Activated CD8-positive, alpha-beta memory T cell treated with anti-CD3 and anti-CD28 coated beads, Interleukin-2, amount 50 U/mL, for 4 hours (primary cell): Measurements from ENCODE around the gene CNTN5.
"Not testable (repeated sequence)": the region's sequence is repeated elsewhere in the genome, so short reads cannot be mapped to it uniquely, and the experiment has no call there.

Experiments
- DNase-seq: peaks from one replicate; pipeline ENCODE4 v3.0.0-alpha.2; 2020

CNTN5 gene

DNA sequence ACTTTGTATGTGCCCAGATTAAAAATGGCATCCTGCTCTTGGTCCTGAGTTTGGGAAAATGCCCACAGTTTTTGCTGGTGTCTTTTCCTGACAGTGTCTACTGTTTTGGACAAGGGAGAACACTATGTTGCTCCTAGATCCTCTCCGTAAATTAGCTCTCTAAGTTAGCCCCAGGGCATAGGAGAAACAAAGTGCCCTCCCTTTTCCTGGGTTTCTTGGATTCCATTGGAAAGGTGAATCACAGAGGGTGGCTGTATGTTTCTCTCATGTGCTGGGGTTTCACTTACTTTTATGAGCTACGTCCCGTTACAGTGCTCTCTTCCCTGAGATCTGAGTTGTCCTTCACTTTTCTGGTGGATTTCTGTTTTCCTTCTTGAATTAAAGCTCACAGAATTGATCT lies 782.8 kb downstream of the CNTN5 start:
- no peak for DNase-seq

DNA sequence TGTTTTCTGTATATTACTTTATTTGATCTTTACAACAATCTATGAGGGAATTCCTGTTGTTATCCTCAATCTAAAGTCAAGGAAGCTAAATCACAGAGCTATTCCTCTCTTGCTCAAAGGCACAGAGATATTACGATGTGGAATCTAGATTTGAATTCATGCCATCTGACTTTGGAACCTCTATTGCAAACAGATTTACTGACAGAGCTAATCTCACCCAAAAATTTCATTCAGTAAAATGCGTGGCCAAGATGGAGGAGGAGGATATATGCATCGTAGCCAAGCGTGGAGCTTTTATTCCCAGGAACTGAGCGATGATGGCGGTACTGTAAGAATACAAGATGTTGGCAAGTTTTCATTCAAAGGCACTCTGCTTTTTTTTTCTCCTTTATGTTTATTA lies 791.8 kb downstream of the CNTN5 start:
- no peak for DNase-seq

DNA sequence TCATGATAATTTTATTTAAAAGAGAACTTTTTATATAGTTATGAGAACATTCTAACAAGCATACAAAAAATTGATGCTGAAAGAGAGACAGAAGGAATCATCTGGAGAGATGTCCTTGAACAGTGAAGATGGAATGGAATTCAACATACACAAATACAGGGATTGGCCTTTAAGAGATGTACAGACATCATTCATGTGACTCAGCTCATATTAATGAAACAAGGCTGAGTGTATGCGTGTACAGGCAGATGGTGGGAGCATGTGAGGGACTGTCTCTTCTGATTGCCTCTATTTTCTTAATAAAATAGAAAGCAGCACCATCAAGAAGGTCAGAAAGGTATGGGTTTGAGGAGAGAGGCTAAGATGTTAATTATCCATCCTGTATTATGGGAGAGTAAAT lies 793.3 kb downstream of the CNTN5 start:
- no peak for DNase-seq

DNA sequence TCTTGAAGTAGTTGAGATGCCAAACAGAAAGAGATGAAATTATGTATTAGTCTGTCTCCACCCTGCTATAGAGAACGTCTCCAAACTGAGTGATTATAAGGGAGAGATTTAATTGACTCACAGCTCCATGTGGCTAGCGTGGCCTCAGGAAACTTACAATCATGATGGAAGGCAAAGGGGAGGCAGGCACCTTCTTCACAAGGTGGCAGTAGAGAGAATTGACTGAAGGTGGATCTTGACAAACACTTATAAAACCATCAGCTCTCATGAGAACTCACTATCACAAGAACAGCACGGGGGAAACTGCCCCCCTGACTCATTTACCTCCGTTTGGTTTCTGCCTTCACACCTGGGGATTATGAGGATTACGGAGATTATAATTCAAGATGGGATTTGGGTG lies 794.0 kb downstream of the CNTN5 start:
- no peak for DNase-seq

DNA sequence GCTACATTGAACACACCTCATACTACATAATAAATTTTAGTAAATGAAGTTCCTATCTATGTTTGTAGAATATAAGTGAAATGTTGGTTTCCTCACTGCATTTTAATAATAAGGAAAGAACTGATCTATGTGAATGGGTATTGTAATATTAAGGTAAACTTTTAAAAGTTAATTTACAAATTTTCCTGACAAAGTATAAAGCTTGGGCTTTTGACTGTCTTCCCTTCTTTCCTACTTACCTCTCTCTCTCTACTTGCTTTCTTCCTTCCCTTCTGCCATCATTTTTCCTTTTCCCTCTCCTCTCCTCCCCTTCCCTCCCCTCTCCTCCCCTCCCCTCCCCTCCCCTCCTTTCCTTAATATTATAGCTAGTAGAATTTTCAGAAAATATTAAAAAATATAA lies 798.2 kb downstream of the CNTN5 start:
- no peak for DNase-seq

DNA sequence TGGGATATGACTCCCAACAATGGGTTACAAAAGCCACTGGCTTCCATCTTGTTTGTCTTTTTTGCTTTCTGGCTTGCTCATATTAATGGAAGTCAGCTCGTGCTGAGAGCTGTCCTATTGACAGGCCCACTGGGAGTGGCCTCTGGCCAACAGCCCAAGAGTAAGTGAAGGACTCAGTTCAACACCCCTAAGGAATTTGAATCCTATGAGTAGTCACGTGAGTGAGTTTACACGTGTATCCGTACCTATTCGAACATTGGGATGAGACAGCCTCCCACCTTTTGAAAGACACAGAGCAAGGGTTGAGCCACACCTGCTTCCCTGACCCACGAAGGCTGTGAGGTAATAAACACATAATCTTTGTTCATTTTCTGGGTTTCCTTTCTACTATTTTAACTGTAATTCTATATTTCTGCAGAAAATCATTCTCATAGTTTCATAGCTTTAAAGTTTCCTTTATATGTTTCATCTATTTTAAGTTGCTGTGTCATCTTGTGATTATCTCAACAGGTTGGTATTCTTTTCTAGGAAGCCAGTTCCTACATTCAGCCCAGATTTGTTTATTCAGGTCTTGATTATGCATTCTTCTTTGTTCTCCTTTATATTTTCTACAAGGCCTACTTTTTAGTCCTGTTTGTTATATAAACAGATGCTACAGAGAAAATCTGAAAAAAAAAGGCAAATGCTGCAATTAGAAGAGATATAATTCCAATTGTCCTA lies 802.3 kb downstream of the CNTN5 start:
- no peak for DNase-seq

DNA sequence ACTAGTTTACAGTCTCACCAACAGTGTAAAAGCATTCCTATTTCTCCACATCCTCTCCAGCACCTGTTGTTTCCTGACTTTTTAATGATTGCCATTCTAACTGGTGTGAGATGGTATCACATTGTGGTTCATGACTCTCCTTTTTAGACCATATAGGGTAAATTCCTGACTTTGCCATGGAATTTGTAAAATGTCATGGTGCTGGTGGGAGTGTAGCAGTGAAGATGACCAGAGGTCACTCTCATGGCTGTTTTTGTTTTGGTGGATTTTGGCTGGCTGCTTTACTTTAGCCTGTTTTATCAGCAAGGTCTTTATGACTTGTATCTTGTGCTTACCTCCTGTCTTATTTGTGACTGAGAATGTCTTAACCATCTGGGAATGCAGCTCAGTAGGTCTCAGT lies 816.0 kb downstream of the CNTN5 start:
- not testable (repeated sequence) for DNase-seq

DNA sequence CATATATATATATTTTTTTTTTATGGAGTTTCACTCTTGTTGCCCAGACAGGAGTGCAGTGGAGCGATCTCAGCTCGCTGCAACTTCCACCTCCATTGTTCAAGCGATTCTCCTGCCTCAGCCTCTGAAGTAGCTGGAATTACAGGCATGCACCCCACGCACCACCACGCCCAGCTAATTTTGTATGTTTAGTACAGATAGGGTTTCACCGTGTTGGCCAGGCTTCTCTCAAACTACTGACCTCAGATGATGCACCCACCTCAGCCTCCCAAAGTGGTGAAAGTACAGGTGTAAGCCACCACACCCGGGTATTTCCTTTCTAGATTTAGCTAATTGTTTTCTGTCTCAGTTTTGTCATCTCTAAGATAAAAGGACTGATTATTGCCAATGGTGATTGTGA lies 821.1 kb downstream of the CNTN5 start:
- no peak for DNase-seq

DNA sequence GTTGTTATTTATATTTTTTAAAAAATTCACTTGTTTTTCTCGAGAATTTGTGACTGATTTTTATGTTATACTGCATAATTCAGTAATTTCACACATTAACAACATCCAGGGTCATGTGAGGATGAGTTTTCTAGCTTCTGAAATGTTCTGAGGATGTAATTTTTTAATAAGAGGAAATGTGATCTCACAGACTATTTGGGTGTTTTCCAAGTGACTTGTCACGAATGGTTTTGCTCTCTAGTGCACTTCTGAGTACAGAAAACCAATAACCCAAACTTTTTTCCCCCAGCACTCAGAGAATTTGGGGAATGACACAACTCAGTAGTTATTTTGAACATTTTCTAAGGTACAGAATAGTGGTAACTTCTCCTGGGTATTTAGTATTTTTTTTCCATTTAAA lies 845.2 kb downstream of the CNTN5 start:
- DNase-seq = no peak

DNA sequence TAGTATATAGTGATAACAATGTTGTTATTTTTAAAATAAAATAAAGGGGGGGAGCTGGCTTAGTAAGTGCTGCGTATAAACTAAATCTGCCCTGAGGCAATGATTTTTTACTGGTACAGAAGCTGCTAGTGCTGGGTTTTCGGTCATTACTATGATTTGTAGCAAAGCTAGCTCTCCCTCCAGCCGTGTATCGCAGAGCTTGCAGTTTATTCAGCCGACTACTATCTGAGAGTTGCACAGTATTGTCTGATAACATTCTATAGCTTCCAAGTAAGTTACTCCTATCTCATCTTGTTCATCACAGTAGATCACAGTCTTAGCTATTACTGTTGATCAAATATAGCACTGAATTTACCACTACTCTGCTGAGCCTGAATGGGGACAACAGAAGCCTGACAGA lies 860.9 kb downstream of the CNTN5 start:
- DNase-seq = no peak

DNA sequence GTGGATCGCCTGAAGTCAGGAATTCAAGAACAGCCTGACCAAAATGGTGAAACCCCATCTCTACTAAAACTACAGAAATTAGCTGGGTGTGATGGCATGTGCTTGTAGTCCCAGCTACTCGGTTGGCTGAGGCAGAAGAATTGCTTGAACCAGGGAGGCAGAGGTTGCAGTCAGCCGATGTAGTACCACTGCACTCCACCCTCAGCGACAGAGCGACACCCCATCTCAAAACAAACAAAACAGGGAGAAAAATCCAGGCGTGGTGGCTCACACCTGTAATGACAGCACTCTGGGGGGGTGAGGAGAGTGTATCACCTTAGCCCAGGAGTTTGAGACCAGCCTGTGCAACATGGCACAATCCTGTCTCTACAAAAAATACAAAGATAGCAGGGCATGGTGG lies 864.0 kb downstream of the CNTN5 start:
- DNase-seq = no peak

DNA sequence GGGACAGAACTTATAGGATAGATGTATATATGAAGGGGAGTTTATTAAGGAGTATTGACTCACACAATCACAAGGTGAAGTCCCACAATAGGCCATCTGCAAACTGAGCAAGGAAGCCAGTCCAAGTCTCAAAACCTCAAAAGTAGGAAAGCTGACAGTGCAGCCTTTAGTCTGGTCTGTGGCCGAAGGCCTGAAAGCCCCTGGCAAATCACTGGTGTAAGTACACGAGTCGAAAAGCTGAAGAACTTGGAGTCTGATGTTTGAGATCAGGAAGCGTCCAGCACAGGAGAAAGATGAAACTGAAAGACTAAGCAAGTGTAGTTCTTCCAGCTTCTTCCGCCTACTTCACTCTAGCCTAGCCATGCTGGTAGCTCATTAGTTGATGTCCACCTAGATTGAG lies 866.7 kb downstream of the CNTN5 start:
- no peak for DNase-seq

DNA sequence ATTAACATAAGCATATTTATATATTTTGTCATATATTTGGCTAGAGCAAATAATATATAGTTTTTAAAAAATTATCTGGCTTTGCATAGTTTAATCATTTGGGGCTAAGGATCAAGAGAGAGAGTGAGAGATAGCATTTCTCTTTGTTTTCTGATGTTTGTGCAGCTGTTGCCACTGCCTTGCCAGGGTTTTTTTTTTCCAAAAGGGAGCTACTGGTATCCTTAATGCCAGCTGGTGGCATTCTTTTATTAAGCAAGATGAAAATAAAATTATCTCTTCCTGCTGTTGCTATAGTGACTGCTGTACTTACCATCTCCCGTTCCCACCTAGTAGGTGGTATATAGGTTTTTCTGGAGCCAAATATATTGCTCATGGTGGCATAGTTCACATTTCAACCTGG lies 873.1 kb downstream of the CNTN5 start:
- DNase-seq = no peak

DNA sequence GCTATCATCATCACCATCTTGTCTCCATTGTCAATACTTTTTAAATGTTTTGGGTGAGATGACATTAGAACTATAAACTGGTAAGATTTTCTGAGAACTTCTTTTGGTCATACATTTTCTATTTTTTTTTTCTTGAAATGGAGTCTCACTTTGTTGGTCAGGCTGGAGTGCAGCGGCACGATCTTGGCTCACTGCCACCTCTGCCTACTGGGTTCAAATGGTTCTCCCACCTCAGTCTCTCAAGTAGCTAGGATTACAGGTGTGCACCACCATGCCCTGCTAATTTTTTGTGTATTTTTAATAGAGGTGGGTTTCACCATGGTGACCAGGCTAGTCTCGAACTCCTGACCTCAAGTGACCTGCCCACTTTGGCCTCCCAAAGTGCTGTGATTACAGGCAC lies 880.4 kb downstream of the CNTN5 start:
- no peak for DNase-seq

DNA sequence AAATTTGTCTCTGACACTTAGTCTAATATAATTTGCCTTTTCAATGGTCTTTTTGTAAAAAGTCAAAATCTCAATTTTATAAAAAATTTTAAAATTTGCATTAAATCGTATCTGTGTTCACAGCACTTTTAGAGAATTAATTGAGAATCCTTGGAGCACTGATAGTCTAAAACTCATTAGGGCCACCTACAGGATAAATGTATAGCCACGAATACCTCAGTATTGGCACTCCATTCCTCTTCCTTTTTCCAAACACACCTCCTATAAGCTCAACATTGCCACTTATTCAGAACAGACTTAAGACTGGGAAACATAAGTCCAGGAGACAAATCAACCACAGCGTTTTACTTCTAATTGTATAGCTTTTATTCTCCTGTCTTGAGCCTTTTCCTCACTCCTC lies 890.4 kb downstream of the CNTN5 start:
- DNase-seq = no peak

DNA sequence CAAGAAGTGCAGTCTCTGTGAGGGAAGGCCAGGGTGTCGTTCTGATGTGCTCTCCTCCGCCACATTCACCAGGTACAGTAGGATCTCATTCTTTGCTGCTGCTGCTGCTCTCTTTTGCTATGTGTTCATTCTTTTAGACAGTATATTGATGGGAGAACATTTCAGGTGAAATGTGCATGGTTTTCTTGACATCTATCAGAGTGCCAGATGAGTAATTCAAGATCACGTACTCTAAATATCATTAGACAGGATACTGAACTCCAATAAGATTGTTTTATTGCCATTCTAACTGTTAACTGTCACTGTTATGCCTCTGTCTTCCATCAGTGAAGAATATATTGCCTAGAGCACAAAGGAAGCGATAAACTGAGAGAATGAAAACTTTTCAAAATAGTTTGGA lies 895.3 kb downstream of the CNTN5 start:
- DNase-seq = no peak

DNA sequence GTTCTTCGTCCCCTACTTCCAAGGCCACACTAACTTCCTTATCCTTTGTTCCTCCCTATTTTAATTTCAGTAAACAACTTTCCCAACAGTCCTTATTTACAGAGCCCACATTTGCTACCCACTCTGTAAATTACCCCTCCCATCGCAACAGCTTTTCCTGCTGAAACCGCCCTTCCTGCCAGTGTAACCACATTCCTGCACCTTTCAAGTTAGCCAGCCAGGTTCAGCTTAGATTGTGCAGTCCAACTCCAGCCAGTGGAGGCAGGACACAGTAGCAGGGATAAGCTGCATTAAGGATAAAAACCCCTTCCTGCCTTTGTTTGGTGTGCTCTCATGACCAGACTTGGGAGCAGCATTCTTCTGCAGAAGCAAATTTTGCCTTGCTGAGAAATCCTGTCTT lies 898.0 kb downstream of the CNTN5 start:
- no peak for DNase-seq

DNA sequence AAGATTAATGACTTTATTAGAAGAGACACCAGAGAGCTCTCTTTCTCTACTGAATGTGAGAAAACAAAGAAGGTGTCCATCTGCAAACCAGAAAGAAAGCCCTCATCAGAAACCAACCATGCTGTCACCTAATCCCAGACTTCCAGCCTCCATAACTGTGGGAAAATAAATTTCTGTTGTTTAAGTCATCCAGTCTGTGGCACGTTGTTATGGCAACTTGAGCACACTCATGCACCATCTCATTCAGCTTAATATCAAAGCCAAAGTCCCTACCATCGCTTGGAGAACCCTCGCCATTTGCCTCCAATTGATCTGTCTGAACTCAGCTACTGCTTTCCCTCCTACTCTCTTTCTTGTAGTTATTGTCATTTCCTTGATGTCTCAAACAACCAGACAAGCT lies 900.2 kb downstream of the CNTN5 start:
- no peak for DNase-seq

DNA sequence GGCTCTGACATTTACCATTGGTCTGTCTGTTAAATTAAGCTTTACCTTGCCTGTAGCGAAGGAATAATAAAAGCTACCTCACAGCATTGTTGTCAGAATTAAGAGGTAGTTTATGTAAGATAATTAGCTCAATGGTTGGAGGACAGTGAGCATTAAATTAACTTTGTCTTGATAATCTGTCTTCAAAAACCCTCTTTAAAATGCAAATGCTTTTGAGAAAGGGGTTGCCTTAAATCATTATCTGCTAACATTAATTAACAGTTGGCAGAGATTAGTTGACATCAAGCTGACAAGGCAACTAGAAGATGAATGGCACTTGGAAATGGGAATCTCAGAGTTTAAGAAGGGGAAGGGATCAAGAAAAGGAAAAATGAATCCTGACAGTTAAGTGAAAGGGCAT lies 905.2 kb downstream of the CNTN5 start:
- no peak for DNase-seq

DNA sequence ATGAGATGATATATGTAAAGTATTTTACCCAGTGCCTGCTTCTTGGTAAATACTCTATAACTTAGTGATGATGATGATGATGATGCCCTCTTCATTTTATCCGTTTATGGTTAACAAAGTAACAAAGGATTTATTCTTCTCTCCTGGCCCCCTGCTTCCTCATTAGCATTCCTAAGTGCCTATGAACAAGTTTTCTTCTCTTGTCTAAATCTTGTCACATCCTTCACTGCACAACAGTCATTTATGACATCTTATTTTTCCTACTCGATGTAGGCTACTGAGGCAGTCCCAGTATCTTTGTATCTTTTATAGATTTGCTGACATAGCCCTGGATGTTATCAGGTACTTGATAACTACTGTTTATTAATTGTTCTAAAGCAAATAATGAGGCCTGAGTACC lies 911.9 kb downstream of the CNTN5 start:
- no peak for DNase-seq

DNA sequence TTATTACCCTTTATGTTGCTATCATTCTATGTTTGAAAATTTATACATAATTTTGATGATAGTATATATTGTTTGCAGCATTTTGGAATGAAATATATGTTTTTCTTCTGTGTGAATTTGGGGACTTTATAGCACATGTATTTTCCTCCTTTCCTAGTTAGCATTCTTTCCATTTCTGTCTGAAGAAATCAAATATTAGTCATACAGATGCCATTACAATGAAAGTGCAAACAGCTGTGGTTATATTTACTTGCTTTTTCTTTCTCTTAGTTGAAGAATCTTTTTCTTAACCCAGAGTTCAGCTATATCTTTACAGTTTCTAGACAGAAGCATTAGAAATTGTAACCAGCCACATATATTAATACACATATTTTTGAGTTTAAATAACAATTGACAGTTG lies 913.3 kb downstream of the CNTN5 start:
- DNase-seq = no peak

DNA sequence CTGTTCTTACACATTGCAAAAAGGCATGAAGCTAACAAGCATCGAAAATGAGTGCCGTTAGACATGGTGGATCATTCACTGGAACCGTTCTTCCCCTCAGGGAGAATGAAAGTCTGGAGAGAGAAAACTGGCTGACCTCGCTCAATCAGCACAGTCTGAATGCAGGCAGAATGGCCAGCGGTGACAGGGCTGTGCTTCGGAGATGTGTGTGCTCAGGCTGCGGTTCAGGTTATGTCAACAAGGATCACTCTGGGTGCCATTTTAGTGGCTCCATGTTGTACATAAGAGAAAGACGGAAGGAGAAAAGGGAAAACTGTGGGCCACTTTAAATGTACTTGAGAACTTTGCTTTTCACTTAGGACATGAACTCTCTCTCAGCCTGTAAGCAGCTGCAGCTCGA lies 916.6 kb downstream of the CNTN5 start:
- DNase-seq = no peak

DNA sequence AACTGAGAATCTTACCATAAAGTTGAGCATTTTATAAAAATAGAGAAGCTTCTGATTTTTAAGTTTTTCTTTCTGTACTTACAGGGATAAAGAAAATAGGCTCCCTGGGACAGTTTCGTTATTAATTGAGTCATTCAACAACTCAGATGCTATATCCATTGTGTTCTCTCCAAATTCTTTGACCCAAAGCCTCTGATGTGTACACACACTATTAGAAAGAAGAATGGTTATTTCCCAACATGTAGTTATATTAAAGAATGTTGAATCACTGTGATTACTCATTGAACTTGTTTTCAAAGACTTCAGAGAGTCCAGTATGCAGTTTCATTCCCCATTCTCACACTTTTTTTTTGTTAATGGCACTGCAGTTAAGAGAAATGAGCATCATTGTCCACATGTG lies 932.1 kb downstream of the CNTN5 start:
- no peak for DNase-seq

DNA sequence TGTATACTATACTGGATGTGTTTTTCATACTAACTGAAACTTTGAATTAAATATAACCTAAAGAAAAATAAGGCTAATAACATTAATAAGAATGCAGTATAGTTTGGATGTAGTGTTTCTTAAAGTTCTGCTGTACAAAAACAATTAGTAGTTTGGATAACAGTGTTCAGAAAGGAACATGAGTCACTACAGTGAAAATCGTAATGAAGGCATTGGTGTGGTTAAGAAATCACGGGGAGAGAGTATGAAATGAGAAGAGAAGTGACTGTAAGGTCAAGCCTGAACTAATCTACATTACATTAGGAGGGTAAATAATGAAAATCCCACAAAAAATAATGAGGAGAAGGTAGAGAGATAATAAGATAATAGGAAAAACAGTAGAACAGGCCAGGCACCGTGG lies 939.8 kb downstream of the CNTN5 start:
- no peak for DNase-seq

DNA sequence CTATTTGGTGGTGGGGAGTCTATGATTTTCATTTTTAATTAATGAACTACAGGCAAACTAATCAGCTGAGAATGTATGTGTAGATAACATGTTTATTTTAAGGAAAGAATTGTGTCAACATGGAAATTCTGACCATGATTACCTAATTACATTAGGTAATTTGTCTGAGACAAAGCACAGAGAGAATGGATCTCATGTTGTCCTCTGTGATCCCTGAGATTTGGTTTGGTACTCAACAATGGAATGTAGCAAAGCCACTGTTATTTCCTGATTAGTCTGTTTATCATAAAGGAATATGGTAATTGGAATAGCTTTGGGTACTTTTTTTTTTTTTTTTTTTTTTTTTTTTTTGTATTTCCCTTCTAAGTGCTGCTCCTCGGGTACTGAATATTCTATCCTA lies 947.6 kb downstream of the CNTN5 start:
- no peak for DNase-seq

DNA sequence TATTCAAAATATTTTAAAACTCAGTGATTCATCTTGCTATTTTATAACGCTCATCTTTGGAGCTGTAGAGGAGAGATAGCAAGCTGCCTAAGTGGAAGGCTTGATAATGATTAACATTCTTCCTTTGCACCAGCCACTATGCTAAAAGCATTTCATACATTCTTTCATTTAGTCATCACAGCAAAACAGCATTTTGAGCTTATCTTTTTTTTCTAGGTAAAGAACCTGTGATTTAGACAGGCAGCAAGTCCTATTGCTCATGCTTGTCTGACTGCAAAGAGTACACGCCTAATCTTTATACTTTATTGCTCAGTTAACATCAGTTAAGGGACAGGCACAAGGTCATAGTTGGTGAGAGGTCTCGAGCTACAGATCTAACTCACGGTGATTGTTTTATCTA lies 953.2 kb downstream of the CNTN5 start:
- no peak for DNase-seq
